Ovary (tissue), 3 donors: ENCODE results near the gene ZBTB2.

Experiments
- EP300 ChIP-seq: sonication (generic); formaldehyde crosslinking; IDR thresholded peaks from one replicate; pipeline ENCODE4 v1.6.1; 2017; ENCODE audit warnings: antibody characterized with exemption
- TF ChIP-seq, protein P1 (sequence below), 3 donors: fragments of 450-650 bp in 2 of 3; fragments of 200-600 bp in 1 of 3; IDR thresholded peaks; one replicate each; pipeline versions ENCODE4 v1.5.1 to v1.8.0; 2016 to 2022; ENCODE audit warnings: antibody characterized with exemption in 3 of 3, mild to moderate bottlenecking in 1 of 3
- donor health status: DM: no; HTN: no; CAD: no.

DNA sequence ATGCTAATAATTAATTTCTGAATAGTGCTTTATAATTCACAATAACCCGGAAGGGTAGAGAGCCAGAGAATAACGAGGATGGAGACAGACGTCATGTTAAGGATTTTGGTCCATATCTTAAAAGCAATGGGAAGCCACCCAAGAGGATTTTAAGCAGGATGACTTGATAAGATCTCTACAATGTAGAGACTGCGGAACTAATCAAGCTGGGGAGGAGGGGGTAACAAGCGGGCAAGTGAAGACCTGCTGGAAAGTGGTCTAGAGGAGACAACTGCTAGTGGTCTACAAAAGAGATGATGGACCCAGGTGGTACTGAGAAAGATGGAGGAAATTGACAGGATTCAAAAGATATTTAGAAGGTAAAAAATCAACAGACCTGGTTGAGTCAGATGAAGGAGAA, 7.2 kb downstream of the ZBTB2 start:
- TF ChIP-seq, protein P1, sequence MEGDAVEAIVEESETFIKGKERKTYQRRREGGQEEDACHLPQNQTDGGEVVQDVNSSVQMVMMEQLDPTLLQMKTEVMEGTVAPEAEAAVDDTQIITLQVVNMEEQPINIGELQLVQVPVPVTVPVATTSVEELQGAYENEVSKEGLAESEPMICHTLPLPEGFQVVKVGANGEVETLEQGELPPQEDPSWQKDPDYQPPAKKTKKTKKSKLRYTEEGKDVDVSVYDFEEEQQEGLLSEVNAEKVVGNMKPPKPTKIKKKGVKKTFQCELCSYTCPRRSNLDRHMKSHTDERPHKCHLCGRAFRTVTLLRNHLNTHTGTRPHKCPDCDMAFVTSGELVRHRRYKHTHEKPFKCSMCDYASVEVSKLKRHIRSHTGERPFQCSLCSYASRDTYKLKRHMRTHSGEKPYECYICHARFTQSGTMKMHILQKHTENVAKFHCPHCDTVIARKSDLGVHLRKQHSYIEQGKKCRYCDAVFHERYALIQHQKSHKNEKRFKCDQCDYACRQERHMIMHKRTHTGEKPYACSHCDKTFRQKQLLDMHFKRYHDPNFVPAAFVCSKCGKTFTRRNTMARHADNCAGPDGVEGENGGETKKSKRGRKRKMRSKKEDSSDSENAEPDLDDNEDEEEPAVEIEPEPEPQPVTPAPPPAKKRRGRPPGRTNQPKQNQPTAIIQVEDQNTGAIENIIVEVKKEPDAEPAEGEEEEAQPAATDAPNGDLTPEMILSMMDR (IDR thresholded peaks at IDR 0.05), result no peak
- no peak for TF ChIP-seq EP300
